T-helper 22 cell (primary cell): ENCODE measurements around the gene SLC6A20.
"Not testable (repeated sequence)": the region's sequence is repeated elsewhere in the genome, so short reads cannot be mapped to it uniquely, and the experiment has no call there.

Source experiments
- DNase-seq: peaks from one replicate; pipeline ENCODE4 v3.0.0-alpha.2; 2020; ENCODE audit warnings: low read depth

The SLC6A20 gene

DNA sequence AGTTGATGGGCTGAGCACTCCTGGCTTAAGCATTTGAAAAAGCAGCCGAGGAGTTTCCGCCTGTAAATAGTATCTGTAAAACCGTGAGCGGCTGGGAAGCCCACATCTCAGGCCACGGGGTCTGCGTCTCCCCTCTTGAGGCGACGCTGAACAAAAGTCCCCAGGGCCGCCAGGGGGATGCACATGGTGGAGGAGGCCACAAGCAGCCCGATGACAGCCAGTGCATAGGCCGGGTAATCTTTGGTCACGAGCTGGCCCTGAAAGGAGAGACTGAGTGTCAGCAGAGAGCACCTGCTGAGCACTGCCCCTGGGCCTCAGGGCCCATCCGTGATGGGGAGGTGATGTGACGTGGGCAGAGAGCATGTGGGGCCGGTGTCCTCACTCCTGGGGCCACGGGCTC is 37.5 kb downstream of the SLC6A20 start:
- DNase-seq: no peak

DNA sequence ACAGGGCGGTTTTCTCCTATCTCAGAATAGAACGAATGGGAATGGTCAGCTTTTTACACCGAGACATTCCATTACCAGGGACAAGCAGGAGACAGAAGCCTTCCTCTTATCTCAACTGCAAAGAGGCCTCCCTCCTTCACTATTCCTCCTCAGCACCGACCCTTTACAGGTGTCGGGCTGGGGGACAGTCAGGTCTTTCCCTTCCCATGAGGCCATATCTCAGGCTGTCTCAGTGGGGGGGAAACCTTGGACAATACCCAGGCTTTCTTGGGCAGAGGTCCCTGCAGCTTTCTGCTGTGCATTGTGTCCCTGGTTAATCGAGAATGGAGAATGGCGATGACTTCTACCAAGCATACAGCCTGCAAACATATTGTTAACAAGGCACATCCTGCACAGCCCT is 39.2 kb downstream of the SLC6A20 start:
- DNase-seq: not testable (repeated sequence)

GRCh38 chr3:45756055-45756454 is 40.3 kb downstream of the SLC6A20 start:
- DNase-seq: no peak

- DNase-seq: no peak
These were observed 41.9 kb downstream of the SLC6A20 start for GRCh38 chr3:45754461-45754860.

- DNase-seq: no peak
These were observed 43.2 kb downstream of the SLC6A20 start for GRCh38 chr3:45753095-45753494.

DNA sequence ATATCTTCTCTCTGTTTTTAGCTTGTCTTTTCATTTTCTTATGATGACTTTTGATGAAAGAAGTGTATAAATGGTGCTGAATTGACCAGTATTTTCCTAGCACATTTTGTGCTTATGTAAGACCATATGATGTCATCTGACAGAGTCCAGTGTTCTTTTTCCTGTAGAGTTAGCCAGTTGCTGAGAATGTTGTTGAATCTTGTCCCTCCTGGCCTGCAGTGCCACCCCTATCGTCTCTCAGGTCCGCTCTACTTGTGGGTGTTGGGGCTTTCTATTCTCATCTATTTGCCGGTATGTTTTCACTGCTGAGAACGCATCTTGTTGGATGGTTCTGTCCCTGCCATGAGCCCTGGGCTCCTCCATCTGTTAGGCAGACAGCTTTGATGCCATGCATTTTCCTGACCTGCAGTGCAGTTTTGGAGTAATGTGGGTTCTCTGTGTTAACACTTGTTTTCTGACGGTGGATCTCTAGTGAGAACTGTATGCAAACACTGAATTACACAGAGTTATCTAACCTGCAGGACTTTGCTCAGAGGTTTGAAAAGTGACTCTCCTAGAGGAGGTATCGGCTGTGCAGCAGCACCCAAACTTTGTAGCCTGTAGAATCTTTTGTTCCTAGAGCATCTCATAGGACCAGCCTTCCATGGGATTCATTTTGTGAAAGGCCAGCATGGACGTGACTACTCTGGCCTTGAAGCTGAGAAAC is 44.6 kb downstream of the SLC6A20 start:
- no peak for DNase-seq

DNA sequence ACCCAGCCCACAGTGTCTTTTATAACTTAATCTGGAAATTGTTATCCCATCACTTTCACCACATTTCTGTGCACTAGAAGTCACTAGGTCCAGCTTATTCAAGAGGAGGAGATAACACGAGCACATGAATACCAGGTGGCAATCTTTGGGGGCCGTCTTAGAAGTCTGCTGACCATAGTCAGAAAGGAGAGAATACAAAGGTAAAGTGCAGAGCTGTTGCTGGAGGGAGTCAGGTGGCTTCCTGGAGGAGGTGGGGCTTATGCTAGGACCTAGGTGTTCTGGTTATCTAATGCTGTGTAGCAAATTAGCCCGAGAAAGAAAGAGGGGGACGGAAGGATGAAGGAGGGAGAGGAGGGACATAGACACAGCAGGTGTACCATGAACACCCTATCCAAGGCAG is 46.5 kb downstream of the SLC6A20 start:
- no peak for DNase-seq

DNA sequence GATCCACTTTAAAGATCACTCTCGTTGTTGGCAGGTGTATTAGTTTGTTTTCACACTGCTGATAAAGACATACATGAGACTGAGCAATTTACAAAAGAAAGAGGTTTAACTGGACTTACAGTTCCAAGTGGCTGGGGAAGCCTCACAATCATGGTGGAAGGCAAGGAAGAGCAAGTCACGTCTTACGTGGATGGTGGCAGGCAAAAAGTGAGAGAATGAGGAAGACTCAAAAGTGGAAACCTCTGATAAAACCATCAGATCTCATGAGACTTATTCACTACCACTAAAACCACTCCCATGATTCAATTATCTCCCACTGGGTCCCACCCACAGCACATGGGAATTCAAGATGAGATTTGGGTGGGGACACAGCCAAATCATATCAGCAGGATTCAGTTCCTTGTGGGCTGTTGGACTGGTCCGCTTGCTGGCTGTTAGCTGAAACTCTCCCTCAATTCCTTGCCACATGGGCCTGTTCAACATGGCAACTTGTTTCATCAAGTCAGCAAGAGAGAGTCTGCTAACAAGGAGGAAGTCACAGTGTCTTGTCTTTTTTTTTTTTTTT is 47.2 kb downstream of the SLC6A20 start:
- DNase-seq: not testable (repeated sequence)

DNA sequence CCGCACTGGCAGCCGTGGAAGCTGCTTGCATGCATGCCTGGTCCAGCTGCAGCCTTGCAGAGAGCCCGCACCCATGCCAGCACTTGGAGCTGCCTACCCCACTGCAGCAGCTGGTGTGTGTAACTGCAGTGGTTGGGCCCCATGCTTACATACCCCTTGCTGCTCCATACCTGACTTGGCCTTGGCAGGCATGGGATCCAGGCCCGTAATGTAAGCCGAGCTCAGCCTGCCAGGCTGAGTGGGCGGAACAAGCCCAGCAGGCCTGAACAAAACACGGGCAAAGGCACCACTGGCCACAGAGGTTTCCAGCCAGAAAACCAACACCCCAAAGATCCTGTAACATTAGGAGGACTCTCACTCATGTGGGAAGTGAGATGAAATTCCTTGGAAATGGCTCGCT is 48.3 kb downstream of the SLC6A20 start:
- DNase-seq: no peak

DNA sequence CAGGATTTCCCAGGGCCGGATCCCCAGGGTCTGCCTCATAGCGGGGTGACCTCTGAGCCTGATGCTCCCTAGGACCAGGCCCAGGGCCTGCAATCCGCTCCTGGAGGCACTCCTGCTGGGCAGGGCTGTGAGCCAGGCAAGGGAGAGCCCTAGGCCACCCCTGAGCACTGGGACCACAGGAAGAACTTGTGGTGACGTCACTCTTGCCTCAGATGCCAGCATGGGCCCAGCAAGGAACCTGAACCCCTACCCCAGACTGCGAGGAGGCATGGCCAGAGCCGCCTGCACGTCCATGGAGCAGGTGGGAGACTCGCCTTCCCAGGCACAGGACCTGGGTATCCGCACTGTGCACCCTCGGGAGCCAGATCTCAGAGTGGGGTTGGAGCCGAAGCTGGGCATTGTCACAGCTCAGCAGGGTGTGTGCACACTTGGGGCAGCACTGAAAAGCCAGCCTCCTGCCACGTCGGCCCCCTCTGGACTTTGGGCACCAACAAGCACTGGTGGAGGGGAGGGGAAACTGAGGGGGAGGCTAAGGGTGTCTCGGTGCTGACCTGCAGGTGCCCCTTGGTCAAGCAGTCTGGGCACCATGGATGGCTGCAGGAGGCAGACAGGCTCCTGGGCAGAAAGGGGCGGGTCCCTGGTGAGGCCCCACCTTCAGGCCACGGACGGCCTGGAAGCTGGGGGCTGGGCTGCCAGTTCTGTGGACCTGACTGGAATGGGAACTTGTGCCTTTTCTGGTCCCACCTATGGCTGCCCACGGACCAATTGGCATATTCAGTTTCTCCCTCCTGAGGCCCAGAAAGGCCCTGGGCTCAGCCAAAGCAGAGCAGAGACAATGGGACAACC is 49.3 kb downstream of the SLC6A20 start:
- DNase-seq: no peak

DNA sequence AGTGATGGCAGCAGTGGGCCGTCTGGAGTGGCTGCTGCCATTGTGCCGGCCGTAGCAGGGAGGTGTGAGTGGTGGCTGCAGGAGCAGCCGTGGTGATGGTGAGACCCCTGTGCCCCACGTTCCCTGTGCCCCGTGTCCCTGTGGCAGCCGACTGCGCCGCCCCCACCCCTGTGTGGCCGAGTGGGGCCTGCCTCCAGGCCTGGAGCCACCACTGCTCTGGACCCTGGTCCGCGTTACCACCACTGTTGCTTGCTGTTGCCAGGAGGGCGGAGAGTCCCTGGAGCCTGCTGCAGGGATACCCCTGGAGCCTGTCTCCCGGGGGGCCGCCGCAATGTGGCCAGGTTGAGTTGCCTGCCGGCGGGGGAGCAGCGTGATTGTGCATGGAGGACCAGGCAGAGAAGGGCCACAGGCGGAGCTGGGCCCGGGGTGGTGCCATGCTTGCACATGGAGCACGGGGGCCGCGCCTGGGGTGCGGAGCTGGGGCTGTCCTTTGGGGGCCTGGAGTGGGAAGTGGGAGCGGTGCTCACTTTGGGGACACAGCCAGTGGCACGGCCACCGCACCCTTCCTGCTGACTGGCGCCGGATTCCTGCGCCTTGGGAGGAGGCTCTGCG is 50.1 kb downstream of the SLC6A20 start:
- DNase-seq: no peak

DNA sequence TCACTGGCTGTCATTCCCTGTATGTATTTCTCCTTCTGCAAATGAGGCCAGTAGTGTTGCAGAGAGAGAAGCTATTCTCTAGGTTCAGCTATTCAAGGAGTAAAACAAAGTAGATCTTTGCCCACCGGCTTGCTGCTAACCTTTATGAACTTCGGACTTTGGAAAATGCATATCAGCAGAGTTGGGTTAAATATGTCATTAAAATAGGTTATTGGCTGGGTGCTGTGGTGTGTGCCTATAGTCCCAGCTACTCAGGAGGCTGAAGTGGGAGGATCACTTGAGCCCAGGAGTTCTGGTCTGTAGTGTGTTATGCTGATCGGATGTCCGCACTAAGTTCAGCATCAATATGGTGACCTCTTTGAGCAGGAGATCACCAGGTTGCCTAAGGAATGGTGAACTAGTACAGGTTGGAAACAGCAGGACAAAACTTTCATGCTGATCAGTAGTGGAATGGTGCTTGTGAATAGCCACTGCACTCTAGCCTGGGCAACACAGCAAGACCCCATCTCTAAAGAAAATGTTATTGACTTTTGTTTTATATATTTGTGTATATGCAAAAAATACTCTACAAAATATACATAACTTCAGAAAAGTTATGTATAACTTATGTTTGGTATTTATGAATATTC is 53.8 kb downstream of the SLC6A20 start:
- no peak for DNase-seq

DNA sequence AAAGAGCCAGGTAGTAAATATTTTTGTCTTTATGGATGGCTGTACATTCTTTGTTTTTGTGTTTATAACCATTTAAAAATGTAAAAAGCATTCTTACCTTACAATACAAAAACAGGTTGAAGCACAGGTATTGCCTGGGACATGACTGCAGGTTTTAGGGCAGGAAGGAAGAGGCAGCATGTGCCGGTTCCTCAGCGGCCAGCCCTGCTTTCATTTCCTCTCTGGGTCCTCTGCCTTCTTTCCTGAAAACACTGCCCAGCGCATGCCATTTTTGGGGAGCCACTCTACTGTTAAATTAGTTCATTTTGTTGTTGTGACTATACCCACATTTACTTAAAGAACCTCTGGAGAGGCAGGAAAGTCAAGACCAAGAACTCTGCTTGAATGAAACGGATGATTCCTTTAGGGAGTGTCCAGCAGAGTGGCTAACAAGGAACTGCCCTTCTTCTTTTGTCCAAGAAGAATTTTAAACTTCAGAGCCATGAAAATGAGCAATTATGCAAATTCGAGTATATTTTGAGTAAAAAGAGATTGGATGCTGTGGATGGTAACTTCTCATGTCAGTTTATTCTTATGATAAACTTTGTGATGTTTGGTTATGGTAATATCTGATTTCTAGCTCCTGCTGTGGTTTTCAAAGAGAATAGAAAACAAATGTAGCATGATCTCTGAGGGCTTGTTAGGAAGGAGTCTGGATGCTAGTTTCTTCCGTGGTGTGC is 54.4 kb downstream of the SLC6A20 start:
- no peak for DNase-seq

- no peak for DNase-seq
These were observed 55.1 kb downstream of the SLC6A20 start for GRCh38 chr3:45741247-45741646.

- DNase-seq: no peak
These were observed 56.3 kb downstream of the SLC6A20 start for GRCh38 chr3:45739991-45740390.

DNA sequence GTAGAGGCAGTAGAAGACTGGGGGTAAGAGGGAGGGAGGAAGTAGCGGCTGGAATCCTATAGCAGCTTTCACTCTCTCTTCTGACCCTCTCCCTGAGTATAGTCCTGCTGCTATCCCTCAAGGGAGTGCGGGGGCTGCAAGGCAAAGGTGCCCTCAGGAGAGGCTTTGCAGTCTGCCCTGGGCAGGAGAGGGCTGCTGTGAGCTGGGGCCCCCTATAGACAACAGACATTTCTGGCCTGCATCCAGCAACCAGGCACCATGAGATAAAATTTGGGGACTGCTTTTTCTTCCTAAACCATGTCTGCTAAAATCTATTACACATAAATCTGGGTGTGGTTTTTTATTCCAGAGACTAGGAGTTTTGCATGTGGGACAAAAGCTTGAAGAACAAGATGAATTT is 59.1 kb downstream of the SLC6A20 start:
- no peak for DNase-seq

DNA sequence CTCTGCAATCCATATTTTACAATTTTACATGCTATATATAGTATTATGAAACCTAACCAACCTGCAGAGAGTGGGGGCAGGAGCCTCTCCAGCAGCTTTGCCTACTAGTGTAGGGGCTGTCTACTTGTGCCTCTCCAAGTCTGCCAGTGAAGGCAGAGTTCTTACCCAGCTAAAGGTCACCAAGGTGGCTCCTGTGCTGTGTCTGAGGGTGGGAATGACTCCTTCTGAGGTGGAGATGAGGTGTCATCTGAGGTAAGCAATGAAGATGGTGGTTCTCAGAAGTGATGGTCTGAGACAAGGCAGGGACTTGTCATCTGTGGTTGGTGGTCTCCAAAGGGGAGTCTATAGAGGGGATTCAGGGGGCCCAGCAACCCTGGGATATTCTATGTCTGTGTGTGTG is 59.6 kb downstream of the SLC6A20 start:
- DNase-seq: no peak

GRCh38 chr3:45730409-45731154 is 65.8 kb downstream of the SLC6A20 start:
- no peak for DNase-seq

DNA sequence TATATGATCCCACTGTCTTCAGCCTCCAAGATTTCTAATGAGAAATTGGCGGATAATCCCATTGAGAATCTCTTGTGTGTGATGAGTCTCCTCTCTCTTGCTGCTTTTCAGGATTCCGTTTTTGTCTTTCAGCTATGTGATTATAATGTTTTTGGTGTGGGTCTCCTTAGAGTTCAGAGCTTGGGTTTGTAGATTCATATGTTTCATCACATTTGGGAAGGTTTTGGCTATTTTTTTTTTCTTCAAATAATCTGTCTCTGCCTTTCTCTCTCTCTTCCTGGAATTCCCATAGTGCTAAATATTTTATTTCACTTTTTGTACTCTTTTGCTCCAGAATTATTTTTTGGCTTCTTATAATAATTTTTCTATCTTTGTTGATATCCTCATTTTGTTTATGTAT is 66.7 kb downstream of the SLC6A20 start:
- DNase-seq: no peak

DNA sequence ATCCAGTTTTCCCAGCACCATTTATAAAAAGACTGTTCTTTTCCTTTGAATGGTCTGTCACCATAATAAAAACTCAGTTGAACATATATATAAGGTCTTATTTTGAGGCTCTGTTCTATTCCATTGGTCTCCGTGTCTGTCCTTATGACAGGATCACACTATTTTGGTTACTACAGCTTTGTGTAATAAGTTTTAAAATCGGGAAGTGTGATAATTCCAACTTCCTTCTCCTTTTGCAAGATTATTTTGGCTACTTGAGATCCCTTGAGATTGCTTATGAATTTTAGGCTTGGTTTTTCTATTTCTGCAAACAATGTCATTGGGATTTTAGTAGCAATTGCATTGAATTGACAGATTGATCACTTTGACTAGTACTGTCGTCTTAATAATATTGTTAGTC is 71.4 kb downstream of the SLC6A20 start:
- DNase-seq: no peak
